ENCODE results near the gene ZNF682. TPM values are rescaled to one million over a fixed set of nuclear protein-coding genes. Genes with fewer than 3 reads are reported as not detected.
"Not testable (repeated sequence)": the region's sequence is repeated elsewhere in the genome, so short reads cannot be mapped to it uniquely, and the experiment has no call there.

Gene ZNF682
- total and polyA plus RNA-seq, 9 donors: 3.1 to 8.8 (median 5.5) TPM

- DNase-seq: no peak
- Histone ChIP-seq H3K36me3 (ENCODE audit: control insufficient read depth, insufficient read depth, low read length) (peaks cover 16% of the 10 kb centered on the region), H3K9me3 (replicated peaks; ENCODE audit: control insufficient read depth, low read depth, low read length) (no peaks in the 10 kb centered on the region), H3K4me1 (ENCODE audit: control insufficient read depth, insufficient read depth, low read length) (no peaks in the 10 kb centered on the region), H3K4me3 (ENCODE audit: low read length) (no peak overlapping the region), H3K27me3 (ENCODE audit: control insufficient read depth, insufficient read depth, low read length) (no peaks in the 10 kb centered on the region), H3K27ac (ENCODE audit: low read length) (no peak overlapping the region)
- WGBS (ENCODE audit: insufficient coverage): 97% methylated on average over 4 of the region's 6 CpGs
Measured at GRCh38 chr19:20028611-20029010, 10.7 kb downstream of the ZNF682 start.

GRCh38 chr19:20005741-20006140, 33.6 kb downstream of the ZNF682 start:
- H3K27me3 ChIP-seq (ENCODE audit: control insufficient read depth, insufficient read depth, low read length): no peaks in the 10 kb centered on the region
- H3K9me3 ChIP-seq (replicated peaks; ENCODE audit: control insufficient read depth, low read depth, low read length): peaks cover 33% of the 10 kb centered on the region
- no peak overlapping the region for H3K4me3 ChIP-seq (ENCODE audit: low read length)
- no peak overlapping the region for H3K27ac ChIP-seq (ENCODE audit: low read length)
- peaks cover 16% of the 10 kb centered on the region for H3K36me3 ChIP-seq (ENCODE audit: control insufficient read depth, insufficient read depth, low read length)
- no peak for DNase-seq
- H3K4me1 ChIP-seq (ENCODE audit: control insufficient read depth, insufficient read depth, low read length): no peaks in the 10 kb centered on the region
- WGBS (ENCODE audit: insufficient coverage): no CpG with 5 or more reads among the region's 2 CpGs

GRCh38 chr19:19997656-19998268, 41.5 kb downstream of the ZNF682 start:
- peak; percentile 8 for DNase-seq
- H3K9me3 ChIP-seq (replicated peaks; ENCODE audit: control insufficient read depth, low read depth, low read length): peaks cover 4% of the 10 kb centered on the region
- no peaks in the 10 kb centered on the region for H3K36me3 ChIP-seq (ENCODE audit: control insufficient read depth, insufficient read depth, low read length)
- H3K4me3 ChIP-seq (ENCODE audit: low read length): no peak overlapping the region
- no peaks in the 10 kb centered on the region for H3K27me3 ChIP-seq (ENCODE audit: control insufficient read depth, insufficient read depth, low read length)
- H3K4me1 ChIP-seq (ENCODE audit: control insufficient read depth, insufficient read depth, low read length): no peaks in the 10 kb centered on the region
- 49% methylated on average over 2 of the region's 7 CpGs for WGBS (ENCODE audit: insufficient coverage)
- no peak overlapping the region for H3K27ac ChIP-seq (ENCODE audit: low read length)

GRCh38 chr19:19966862-19967261, 72.4 kb downstream of the ZNF682 start:
- Histone ChIP-seq H3K27ac (ENCODE audit: low read length) (no peak overlapping the region), H3K4me1 (ENCODE audit: control insufficient read depth, insufficient read depth, low read length) (no peaks in the 10 kb centered on the region), H3K36me3 (ENCODE audit: control insufficient read depth, insufficient read depth, low read length) (no peaks in the 10 kb centered on the region), H3K4me3 (ENCODE audit: low read length) (no peak overlapping the region), H3K27me3 (ENCODE audit: control insufficient read depth, insufficient read depth, low read length) (no peaks in the 10 kb centered on the region), H3K9me3 (replicated peaks; ENCODE audit: control insufficient read depth, low read depth, low read length) (peaks cover 8% of the 10 kb centered on the region)
- WGBS (ENCODE audit: insufficient coverage): 71% methylated on average over 2 of the region's 4 CpGs
- DNase-seq: no peak

GRCh38 chr19:19966126-19966525, 73.2 kb downstream of the ZNF682 start:
- no CpG with 5 or more reads among the region's 3 CpGs for WGBS (ENCODE audit: insufficient coverage)
- H3K4me3 ChIP-seq (ENCODE audit: low read length); DNase-seq; H3K27ac ChIP-seq (ENCODE audit: low read length); H3K36me3 ChIP-seq (ENCODE audit: control insufficient read depth, insufficient read depth, low read length); H3K27me3 ChIP-seq (ENCODE audit: control insufficient read depth, insufficient read depth, low read length); H3K4me1 ChIP-seq (ENCODE audit: control insufficient read depth, insufficient read depth, low read length); H3K9me3 ChIP-seq (replicated peaks; ENCODE audit: control insufficient read depth, low read depth, low read length): not testable (repeated sequence)

- Histone ChIP-seq H3K4me3 (ENCODE audit: low read length) (no peak overlapping the region), H3K27me3 (ENCODE audit: control insufficient read depth, insufficient read depth, low read length) (no peaks in the 10 kb centered on the region)
- WGBS (ENCODE audit: insufficient coverage): 87% methylated on average over 6 of the region's 7 CpGs
Measured at GRCh38 chr19:19964416-19964815, 74.9 kb downstream of the ZNF682 start.

GRCh38 chr19:19959151-19959799, 80.0 kb downstream of the ZNF682 start:
- H3K36me3 ChIP-seq (ENCODE audit: control insufficient read depth, insufficient read depth, low read length); H3K27me3 ChIP-seq (ENCODE audit: control insufficient read depth, insufficient read depth, low read length); H3K4me3 ChIP-seq (ENCODE audit: low read length); H3K27ac ChIP-seq (ENCODE audit: low read length); H3K4me1 ChIP-seq (ENCODE audit: control insufficient read depth, insufficient read depth, low read length); H3K9me3 ChIP-seq (replicated peaks; ENCODE audit: control insufficient read depth, low read depth, low read length): not testable (repeated sequence)
- peak; percentile 76 for DNase-seq
- WGBS (ENCODE audit: insufficient coverage): 0% methylated on average over 5 of the region's 9 CpGs

More at GRCh38 chr19:19964416-19964815, 74.9 kb downstream of the ZNF682 start:
- DNase-seq: no peak
- no peaks in the 10 kb centered on the region for H3K36me3 ChIP-seq (ENCODE audit: control insufficient read depth, insufficient read depth, low read length)
- peaks cover 8% of the 10 kb centered on the region for H3K9me3 ChIP-seq (replicated peaks; ENCODE audit: control insufficient read depth, low read depth, low read length)
- no peak overlapping the region for H3K27ac ChIP-seq (ENCODE audit: low read length)
- no peaks in the 10 kb centered on the region for H3K4me1 ChIP-seq (ENCODE audit: control insufficient read depth, insufficient read depth, low read length)

GRCh38 chr19:19957766-19958165, 81.5 kb downstream of the ZNF682 start:
- not testable (repeated sequence) for H3K9me3 ChIP-seq (replicated peaks; ENCODE audit: control insufficient read depth, low read depth, low read length); H3K4me3 ChIP-seq (ENCODE audit: low read length); H3K27ac ChIP-seq (ENCODE audit: low read length); DNase-seq; H3K27me3 ChIP-seq (ENCODE audit: control insufficient read depth, insufficient read depth, low read length); H3K36me3 ChIP-seq (ENCODE audit: control insufficient read depth, insufficient read depth, low read length); H3K4me1 ChIP-seq (ENCODE audit: control insufficient read depth, insufficient read depth, low read length)
- 68% methylated on average over 7 of the region's 8 CpGs for WGBS (ENCODE audit: insufficient coverage)

GRCh38 chr19:19956434-19957075, 82.8 kb downstream of the ZNF682 start:
- no peaks in the 10 kb centered on the region for H3K27me3 ChIP-seq (ENCODE audit: control insufficient read depth, insufficient read depth, low read length)
- no peaks in the 10 kb centered on the region for H3K9me3 ChIP-seq (replicated peaks; ENCODE audit: control insufficient read depth, low read depth, low read length)
- WGBS (ENCODE audit: insufficient coverage): 27% methylated on average over 13 of the region's 15 CpGs
- no peaks in the 10 kb centered on the region for H3K36me3 ChIP-seq (ENCODE audit: control insufficient read depth, insufficient read depth, low read length)
- no peak overlapping the region for H3K4me3 ChIP-seq (ENCODE audit: low read length)
- no peaks in the 10 kb centered on the region for H3K4me1 ChIP-seq (ENCODE audit: control insufficient read depth, insufficient read depth, low read length)
- H3K27ac ChIP-seq (ENCODE audit: low read length): no peak overlapping the region
- DNase-seq: peak; percentile 40

GRCh38 chr19:19955208-19955607, 84.1 kb downstream of the ZNF682 start:
- Histone ChIP-seq H3K9me3 (replicated peaks; ENCODE audit: control insufficient read depth, low read depth, low read length) (no peaks in the 10 kb centered on the region), H3K4me3 (ENCODE audit: low read length) (no peak overlapping the region), H3K27ac (ENCODE audit: low read length) (no peak overlapping the region), H3K27me3 (ENCODE audit: control insufficient read depth, insufficient read depth, low read length) (no peaks in the 10 kb centered on the region), H3K4me1 (ENCODE audit: control insufficient read depth, insufficient read depth, low read length) (no peaks in the 10 kb centered on the region), H3K36me3 (ENCODE audit: control insufficient read depth, insufficient read depth, low read length) (no peaks in the 10 kb centered on the region)
- DNase-seq: no peak
- no CpG with 5 or more reads among the region's 9 CpGs for WGBS (ENCODE audit: insufficient coverage)

Data from muscle of leg (tissue), 11 donors.